Measurements from ENCODE around the gene ZCCHC14. TPM values are rescaled to one million over a fixed set of nuclear protein-coding genes. Genes with fewer than 3 reads are reported as not detected.

ZCCHC14 gene
- total and polyA plus RNA-seq, 2 of the 13 experiments (the other 11 are each of a cell fraction or from before 2014, with no cell fraction given), result 12.4 to 12.5 TPM

DNA sequence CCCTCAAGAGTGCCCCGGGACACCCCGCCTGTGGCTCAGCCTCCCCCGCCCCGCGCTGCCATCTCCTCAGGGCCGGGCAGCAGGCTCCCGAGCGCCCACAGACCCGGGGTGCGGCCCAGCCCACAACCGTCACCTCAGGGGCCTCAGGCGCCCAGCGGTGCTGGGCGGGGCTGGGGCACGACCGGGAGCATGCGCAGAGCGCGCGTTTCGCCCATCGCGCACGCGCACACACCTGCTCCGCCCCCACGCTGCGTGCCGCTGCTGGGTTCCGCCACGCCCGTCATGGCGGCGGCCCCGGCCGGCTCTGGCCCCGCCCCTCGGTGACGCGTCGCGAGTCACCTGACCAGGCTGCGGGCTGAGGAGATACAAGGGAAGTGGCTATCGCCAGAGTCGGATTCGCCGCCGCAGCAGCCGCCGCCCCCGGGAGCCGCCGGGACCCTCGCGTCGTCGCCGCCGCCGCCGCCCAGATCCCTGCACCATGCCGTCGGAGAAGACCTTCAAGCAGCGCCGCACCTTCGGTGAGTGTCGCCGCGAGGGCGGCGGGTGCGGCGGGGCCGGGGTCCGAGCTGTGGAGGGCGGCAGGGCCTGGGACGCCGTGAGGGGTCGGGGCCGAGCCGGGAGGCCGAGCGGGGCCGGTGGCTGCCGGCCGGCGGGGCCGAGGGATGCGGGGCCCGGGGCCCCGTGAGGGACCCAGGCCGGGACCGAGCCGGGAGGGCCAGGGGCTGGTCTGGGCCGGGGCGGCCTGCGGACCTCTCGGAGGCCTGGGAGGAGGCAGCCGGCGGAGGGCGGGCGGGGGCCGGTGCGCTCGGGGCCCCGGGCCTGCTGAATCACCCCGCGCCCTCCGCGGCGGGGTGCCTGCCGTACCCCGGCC lies 100.6 kb downstream of the ZCCHC14 start, which contains the start of gene MAP1LC3B (continued):
- TF ChIP-seq, protein P1, sequence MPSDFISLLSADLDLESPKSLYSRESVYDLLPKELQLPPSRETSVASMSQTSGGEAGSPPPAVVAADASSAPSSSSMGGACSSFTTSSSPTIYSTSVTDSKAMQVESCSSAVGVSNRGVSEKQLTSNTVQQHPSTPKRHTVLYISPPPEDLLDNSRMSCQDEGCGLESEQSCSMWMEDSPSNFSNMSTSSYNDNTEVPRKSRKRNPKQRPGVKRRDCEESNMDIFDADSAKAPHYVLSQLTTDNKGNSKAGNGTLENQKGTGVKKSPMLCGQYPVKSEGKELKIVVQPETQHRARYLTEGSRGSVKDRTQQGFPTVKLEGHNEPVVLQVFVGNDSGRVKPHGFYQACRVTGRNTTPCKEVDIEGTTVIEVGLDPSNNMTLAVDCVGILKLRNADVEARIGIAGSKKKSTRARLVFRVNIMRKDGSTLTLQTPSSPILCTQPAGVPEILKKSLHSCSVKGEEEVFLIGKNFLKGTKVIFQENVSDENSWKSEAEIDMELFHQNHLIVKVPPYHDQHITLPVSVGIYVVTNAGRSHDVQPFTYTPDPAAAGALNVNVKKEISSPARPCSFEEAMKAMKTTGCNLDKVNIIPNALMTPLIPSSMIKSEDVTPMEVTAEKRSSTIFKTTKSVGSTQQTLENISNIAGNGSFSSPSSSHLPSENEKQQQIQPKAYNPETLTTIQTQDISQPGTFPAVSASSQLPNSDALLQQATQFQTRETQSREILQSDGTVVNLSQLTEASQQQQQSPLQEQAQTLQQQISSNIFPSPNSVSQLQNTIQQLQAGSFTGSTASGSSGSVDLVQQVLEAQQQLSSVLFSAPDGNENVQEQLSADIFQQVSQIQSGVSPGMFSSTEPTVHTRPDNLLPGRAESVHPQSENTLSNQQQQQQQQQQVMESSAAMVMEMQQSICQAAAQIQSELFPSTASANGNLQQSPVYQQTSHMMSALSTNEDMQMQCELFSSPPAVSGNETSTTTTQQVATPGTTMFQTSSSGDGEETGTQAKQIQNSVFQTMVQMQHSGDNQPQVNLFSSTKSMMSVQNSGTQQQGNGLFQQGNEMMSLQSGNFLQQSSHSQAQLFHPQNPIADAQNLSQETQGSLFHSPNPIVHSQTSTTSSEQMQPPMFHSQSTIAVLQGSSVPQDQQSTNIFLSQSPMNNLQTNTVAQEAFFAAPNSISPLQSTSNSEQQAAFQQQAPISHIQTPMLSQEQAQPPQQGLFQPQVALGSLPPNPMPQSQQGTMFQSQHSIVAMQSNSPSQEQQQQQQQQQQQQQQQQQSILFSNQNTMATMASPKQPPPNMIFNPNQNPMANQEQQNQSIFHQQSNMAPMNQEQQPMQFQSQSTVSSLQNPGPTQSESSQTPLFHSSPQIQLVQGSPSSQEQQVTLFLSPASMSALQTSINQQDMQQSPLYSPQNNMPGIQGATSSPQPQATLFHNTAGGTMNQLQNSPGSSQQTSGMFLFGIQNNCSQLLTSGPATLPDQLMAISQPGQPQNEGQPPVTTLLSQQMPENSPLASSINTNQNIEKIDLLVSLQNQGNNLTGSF (CRISPR knock-in tag; IDR thresholded peaks at IDR 0.05), result peak; percentile 33; the same call in 1 of the 2 replicates
- TF ChIP-seq SKI (IDR thresholded peaks at IDR 0.05; ENCODE audit: partially characterized antibody) (peak; percentile 7), ZNF563 (CRISPR knock-in tag; IDR thresholded peaks at IDR 0.05) (peak; percentile 75; the same call in 1 of the 2 replicates), HNRNPK (IDR thresholded peaks at IDR 0.05; ENCODE audit: low read depth, low read length, poor library complexity, severe bottlenecking) (peak; percentile 90), SPEN (CRISPR knock-in tag; IDR thresholded peaks at IDR 0.05; ENCODE audit: low read depth) (peak; percentile 99), RXRB (CRISPR knock-in tag; IDR thresholded peaks at IDR 0.05; ENCODE audit: borderline replicate concordance) (peak; percentile 80), AKAP8 (CRISPR knock-in tag; IDR thresholded peaks at IDR 0.05) (peak; percentile 97), MEF2D (CRISPR knock-in tag; IDR thresholded peaks at IDR 0.05) (peak; percentile 53; the same call in 1 of the 2 replicates), NR3C1 (CRISPR knock-in tag; IDR thresholded peaks at IDR 0.05) (no peak), THYN1 (CRISPR knock-in tag; IDR thresholded peaks at IDR 0.05; ENCODE audit: borderline replicate concordance, low read depth) (no peak), ZMAT3 (CRISPR knock-in tag; conservative IDR thresholded peaks at IDR 0.05) (peak; percentile 92)
- TF ChIP-seq, protein P2, sequence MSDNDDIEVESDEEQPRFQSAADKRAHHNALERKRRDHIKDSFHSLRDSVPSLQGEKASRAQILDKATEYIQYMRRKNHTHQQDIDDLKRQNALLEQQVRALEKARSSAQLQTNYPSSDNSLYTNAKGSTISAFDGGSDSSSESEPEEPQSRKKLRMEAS (IDR thresholded peaks at IDR 0.05), result no peak; the same call in none of the 2 replicates
- TF ChIP-seq, protein P3, sequence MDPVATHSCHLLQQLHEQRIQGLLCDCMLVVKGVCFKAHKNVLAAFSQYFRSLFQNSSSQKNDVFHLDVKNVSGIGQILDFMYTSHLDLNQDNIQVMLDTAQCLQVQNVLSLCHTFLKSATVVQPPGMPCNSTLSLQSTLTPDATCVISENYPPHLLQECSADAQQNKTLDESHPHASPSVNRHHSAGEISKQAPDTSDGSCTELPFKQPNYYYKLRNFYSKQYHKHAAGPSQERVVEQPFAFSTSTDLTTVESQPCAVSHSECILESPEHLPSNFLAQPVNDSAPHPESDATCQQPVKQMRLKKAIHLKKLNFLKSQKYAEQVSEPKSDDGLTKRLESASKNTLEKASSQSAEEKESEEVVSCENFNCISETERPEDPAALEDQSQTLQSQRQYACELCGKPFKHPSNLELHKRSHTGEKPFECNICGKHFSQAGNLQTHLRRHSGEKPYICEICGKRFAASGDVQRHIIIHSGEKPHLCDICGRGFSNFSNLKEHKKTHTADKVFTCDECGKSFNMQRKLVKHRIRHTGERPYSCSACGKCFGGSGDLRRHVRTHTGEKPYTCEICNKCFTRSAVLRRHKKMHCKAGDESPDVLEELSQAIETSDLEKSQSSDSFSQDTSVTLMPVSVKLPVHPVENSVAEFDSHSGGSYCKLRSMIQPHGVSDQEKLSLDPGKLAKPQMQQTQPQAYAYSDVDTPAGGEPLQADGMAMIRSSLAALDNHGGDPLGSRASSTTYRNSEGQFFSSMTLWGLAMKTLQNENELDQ (CRISPR knock-in tag; IDR thresholded peaks at IDR 0.05; ENCODE audit: borderline replicate concordance), result peak; percentile 73; the same call in 1 of the 2 replicates
- TF ChIP-seq, protein P4, sequence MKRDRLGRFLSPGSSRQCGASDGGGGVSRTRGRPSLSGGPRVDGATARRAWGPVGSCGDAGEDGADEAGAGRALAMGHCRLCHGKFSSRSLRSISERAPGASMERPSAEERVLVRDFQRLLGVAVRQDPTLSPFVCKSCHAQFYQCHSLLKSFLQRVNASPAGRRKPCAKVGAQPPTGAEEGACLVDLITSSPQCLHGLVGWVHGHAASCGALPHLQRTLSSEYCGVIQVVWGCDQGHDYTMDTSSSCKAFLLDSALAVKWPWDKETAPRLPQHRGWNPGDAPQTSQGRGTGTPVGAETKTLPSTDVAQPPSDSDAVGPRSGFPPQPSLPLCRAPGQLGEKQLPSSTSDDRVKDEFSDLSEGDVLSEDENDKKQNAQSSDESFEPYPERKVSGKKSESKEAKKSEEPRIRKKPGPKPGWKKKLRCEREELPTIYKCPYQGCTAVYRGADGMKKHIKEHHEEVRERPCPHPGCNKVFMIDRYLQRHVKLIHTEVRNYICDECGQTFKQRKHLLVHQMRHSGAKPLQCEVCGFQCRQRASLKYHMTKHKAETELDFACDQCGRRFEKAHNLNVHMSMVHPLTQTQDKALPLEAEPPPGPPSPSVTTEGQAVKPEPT (CRISPR knock-in tag; IDR thresholded peaks at IDR 0.05; ENCODE audit: low read depth), result no peak
- TF ChIP-seq, protein P5, sequence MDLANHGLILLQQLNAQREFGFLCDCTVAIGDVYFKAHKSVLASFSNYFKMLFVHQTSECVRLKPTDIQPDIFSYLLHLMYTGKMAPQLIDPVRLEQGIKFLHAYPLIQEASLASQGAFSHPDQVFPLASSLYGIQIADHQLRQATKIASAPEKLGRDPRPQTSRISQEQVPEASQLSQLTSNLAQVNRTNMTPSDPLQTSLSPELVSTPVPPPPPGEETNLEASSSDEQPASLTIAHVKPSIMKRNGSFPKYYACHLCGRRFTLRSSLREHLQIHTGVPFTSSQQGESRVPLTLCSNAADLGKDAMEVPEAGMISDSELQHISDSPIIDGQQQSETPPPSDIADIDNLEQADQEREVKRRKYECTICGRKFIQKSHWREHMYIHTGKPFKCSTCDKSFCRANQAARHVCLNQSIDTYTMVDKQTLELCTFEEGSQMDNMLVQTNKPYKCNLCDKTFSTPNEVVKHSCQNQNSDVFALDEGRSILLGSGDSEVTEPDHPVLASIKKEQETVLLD (CRISPR knock-in tag; IDR thresholded peaks at IDR 0.05; ENCODE audit: low read depth), result peak; percentile 85; the same call in 1 of the 2 replicates
- TF ChIP-seq, protein P6, sequence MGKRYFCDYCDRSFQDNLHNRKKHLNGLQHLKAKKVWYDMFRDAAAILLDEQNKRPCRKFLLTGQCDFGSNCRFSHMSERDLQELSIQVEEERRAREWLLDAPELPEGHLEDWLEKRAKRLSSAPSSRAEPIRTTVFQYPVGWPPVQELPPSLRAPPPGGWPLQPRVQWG (CRISPR knock-in tag; IDR thresholded peaks at IDR 0.05; ENCODE audit: borderline replicate concordance, low read depth), result no peak

Measured in HepG2 (cell line).